ENCODE data around the gene TTC9B.

GRCh38 chr19:40266119-40266518, 47.9 kb upstream of the TTC9B start:
- TF ChIP-seq ZBTB44 (CRISPR knock-in tag; IDR thresholded peaks at IDR 0.05) (no peak), SP140L (CRISPR knock-in tag; IDR thresholded peaks at IDR 0.05; ENCODE audit: borderline replicate concordance) (no peak), POLR2A (IDR thresholded peaks at IDR 0.05; ENCODE audit: insufficient read depth in 1 of 2, low read depth in 2 of 2, low read length in 2 of 2) (no peak), TP53 (CRISPR knock-in tag; conservative IDR thresholded peaks at IDR 0.05) (no peak), CC2D1A (CRISPR knock-in tag; IDR thresholded peaks at IDR 0.05) (no peak), YY1 (IDR thresholded peaks at IDR 0.05; ENCODE audit: insufficient read depth, insufficient replicate concordance, low read depth, low read length) (no peak), RAD21 (CRISPR knock-in tag; IDR thresholded peaks at IDR 0.05) (no peak), MYC (CRISPR knock-in tag; IDR thresholded peaks at IDR 0.05; ENCODE audit: borderline replicate concordance) (no peak), ATF1 (CRISPR knock-in tag; IDR thresholded peaks at IDR 0.05) (no peak), CHD4 (IDR thresholded peaks at IDR 0.05; ENCODE audit: borderline replicate concordance, low read length) (no peak), BRCA1 (CRISPR knock-in tag; IDR thresholded peaks at IDR 0.05) (no peak), FOXJ3 (CRISPR knock-in tag; IDR thresholded peaks at IDR 0.05; ENCODE audit: borderline replicate concordance) (no peak)
